Neural cell (in vitro differentiated cells): ENCODE results near the gene SLC34A3.

Source experiments
- CTCF ChIP-seq: fragments of 450-650 bp; IDR thresholded peaks from 2 replicates; pipeline ENCODE4 v1.5.1; 2014; ENCODE audit warnings: antibody characterized with exemption, mild to moderate bottlenecking, moderate library complexity; ENCODE audit not compliant: poor library complexity, severe bottlenecking
- EP300 ChIP-seq: fragments of 450-650 bp; conservative IDR thresholded peaks from 2 replicates; pipeline ENCODE4 v1.6.1; 2014; ENCODE audit warnings: antibody characterized with exemption, mild to moderate bottlenecking, moderate library complexity; ENCODE audit not compliant: poor library complexity, severe bottlenecking
- POLR2AphosphoS5 ChIP-seq: IDR thresholded peaks from 2 replicates; pipeline ENCODE4 v1.6.1; 2012
- TAF1 ChIP-seq: IDR thresholded peaks from 2 replicates; pipeline ENCODE4 v1.6.1; 2012; ENCODE audit warnings: low read depth

GRCh38 chr9:137253717-137254623 lies 23.3 kb downstream of the SLC34A3 start:
- TF ChIP-seq EP300 (no peak), CTCF (no peak), POLR2AphosphoS5 (no peak), TAF1 (no peak)
